ENCODE data around the gene ATF3.

Gene ATF3

GRCh38 chr1:212607913-212608391, 609 bp upstream of the ATF3 start:
- no peak for FAIRE-seq

GRCh38 chr1:212608959-212609700, 569 bp downstream of the ATF3 start:
- FAIRE-seq: no peak

More at GRCh38 chr1:212607913-212608391, 609 bp upstream of the ATF3 start:
- no peak for DNase-seq (ENCODE audit: insufficient read length, low spot score)

GRCh38 chr1:212609701-212610574, 1.4 kb downstream of the ATF3 start:
- DNase-seq (ENCODE audit: insufficient read length, low spot score) (no peak), FAIRE-seq (peak; percentile 44)

More at GRCh38 chr1:212608959-212609700, 569 bp downstream of the ATF3 start:
- DNase-seq (ENCODE audit: insufficient read length, low spot score): no peak

- no peak for FAIRE-seq
- no peak for DNase-seq (ENCODE audit: insufficient read length, low spot score)
These were observed 2.0 kb downstream of the ATF3 start for GRCh38 chr1:212610575-212610967.

- FAIRE-seq (no peak), DNase-seq (ENCODE audit: insufficient read length, low spot score) (no peak)
These were observed 2.7 kb downstream of the ATF3 start for GRCh38 chr1:212611000-212611948.

GRCh38 chr1:212612041-212612961, 3.7 kb downstream of the ATF3 start:
- FAIRE-seq (no peak), DNase-seq (ENCODE audit: insufficient read length, low spot score) (no peak)

GRCh38 chr1:212613440-212614335, 5.1 kb downstream of the ATF3 start:
- FAIRE-seq (no peak), DNase-seq (ENCODE audit: insufficient read length, low spot score) (no peak)

GRCh38 chr1:212614453-212615200, 6.1 kb downstream of the ATF3 start:
- peak; percentile 66 for FAIRE-seq
- DNase-seq (ENCODE audit: insufficient read length, low spot score): no peak

GRCh38 chr1:212615201-212615470, 6.6 kb downstream of the ATF3 start:
- no peak for DNase-seq (ENCODE audit: insufficient read length, low spot score)
- no peak for FAIRE-seq

- DNase-seq (ENCODE audit: insufficient read length, low spot score): no peak
- FAIRE-seq: no peak
These were observed 10.1 kb downstream of the ATF3 start for GRCh38 chr1:212618466-212619210.

- FAIRE-seq (no peak), DNase-seq (ENCODE audit: insufficient read length, low spot score) (no peak)
These were observed 11.7 kb downstream of the ATF3 start for GRCh38 chr1:212620293-212620692.

GRCh38 chr1:212621043-212621948, 12.7 kb downstream of the ATF3 start:
- DNase-seq (ENCODE audit: insufficient read length, low spot score) (no peak), FAIRE-seq (no peak)

- FAIRE-seq (no peak), DNase-seq (ENCODE audit: insufficient read length, low spot score) (no peak)
These were observed 13.4 kb downstream of the ATF3 start for GRCh38 chr1:212621949-212622305.

GRCh38 chr1:212622467-212622866, 13.9 kb downstream of the ATF3 start:
- no peak for FAIRE-seq
- no peak for DNase-seq (ENCODE audit: insufficient read length, low spot score)

GRCh38 chr1:212622906-212623305, 14.3 kb downstream of the ATF3 start:
- no peak for DNase-seq (ENCODE audit: insufficient read length, low spot score)
- no peak for FAIRE-seq

GRCh38 chr1:212623603-212624002, 15.0 kb downstream of the ATF3 start:
- DNase-seq (ENCODE audit: insufficient read length, low spot score): no peak
- no peak for FAIRE-seq
